ENCODE measurements around the gene HES3.

DNA sequence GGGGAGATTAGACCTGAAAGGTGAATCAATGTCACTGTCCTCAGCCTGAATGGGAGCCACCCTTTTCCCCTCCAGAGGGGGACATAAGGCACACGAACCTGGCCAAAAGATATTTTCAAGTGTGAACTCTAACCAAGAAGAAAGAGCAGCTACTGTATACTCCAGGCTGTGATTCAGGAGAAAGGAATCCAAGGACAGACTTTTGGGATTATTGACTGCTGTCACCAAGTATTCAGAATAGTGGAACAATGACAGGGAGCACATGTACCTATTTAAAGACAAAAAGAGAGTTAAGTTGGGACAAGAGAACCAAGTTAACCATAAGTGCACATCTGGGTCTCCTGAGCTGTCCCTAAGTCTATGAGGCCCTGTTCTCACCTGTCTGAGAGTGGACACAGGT is 10.6 kb upstream of the HES3 start:
- TF ChIP-seq USF2 (IDR thresholded peaks at IDR 0.05; ENCODE audit: borderline replicate concordance, low read depth, low read length) (no peak), EZH2phosphoT487 (IDR thresholded peaks at IDR 0.05; ENCODE audit: borderline replicate concordance, low read depth) (no peak), NFIC (IDR thresholded peaks at IDR 0.05; ENCODE audit: borderline replicate concordance) (no peak), POLR2AphosphoS5 (IDR thresholded peaks at IDR 0.05; ENCODE audit: low read depth, low read length) (no peak)
- TF ChIP-seq, protein P1, sequence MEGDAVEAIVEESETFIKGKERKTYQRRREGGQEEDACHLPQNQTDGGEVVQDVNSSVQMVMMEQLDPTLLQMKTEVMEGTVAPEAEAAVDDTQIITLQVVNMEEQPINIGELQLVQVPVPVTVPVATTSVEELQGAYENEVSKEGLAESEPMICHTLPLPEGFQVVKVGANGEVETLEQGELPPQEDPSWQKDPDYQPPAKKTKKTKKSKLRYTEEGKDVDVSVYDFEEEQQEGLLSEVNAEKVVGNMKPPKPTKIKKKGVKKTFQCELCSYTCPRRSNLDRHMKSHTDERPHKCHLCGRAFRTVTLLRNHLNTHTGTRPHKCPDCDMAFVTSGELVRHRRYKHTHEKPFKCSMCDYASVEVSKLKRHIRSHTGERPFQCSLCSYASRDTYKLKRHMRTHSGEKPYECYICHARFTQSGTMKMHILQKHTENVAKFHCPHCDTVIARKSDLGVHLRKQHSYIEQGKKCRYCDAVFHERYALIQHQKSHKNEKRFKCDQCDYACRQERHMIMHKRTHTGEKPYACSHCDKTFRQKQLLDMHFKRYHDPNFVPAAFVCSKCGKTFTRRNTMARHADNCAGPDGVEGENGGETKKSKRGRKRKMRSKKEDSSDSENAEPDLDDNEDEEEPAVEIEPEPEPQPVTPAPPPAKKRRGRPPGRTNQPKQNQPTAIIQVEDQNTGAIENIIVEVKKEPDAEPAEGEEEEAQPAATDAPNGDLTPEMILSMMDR (IDR thresholded peaks at IDR 0.05): no peak
- TF ChIP-seq, protein P2, sequence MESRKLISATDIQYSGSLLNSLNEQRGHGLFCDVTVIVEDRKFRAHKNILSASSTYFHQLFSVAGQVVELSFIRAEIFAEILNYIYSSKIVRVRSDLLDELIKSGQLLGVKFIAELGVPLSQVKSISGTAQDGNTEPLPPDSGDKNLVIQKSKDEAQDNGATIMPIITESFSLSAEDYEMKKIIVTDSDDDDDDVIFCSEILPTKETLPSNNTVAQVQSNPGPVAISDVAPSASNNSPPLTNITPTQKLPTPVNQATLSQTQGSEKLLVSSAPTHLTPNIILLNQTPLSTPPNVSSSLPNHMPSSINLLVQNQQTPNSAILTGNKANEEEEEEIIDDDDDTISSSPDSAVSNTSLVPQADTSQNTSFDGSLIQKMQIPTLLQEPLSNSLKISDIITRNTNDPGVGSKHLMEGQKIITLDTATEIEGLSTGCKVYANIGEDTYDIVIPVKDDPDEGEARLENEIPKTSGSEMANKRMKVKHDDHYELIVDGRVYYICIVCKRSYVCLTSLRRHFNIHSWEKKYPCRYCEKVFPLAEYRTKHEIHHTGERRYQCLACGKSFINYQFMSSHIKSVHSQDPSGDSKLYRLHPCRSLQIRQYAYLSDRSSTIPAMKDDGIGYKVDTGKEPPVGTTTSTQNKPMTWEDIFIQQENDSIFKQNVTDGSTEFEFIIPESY (IDR thresholded peaks at IDR 0.05; ENCODE audit: borderline replicate concordance, low read depth): no peak
